ENCODE results near the gene ARHGAP45. TPM values are rescaled to one million over a fixed set of nuclear protein-coding genes. Genes with fewer than 3 reads are reported as not detected.

Gene ARHGAP45
- total and polyA plus RNA-seq, 9 of the 15 experiments (the other 6 are each of a cell fraction or from before 2014, with no cell fraction given), result 0.08 to 22.1 (median 4.2) TPM

DNA sequence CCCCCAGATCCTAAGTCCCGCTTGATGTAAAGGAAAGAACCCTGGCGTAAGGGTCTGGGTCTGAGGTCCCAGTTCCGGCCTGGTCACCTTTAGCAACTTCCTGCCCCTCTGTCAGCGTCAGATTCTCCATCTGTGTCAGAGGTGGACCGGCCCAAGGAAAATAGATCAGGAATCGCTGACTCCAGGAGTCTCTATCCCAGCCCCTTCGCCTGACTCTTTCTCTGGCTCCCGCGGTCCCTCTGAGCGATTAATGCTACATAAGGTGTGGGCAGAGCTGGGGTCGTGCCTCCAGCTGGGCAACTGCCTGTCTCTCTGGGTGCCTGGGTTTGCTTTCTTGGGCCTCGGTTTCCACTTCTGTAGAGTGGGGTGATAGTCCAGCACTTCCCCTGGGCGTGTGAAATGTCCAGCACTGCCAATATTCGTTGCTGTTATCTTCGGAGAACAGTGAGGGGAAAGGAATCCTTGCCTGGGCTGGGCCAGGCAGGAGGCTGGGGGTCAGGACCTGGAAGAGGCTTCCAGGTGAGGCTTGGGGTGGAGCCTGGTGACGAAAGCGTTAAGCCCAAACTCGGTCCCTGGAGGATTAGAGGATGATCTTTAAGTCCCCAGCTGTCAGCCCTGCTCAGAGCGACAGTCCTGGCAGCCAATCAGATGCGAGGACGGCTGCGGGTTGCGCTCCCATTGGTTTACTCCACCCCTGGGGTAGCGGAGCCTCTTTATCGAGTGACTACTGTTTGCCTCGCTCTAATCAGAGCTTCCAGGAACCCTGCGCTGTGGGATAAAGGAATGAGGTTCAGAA, 26.3 kb upstream of the ARHGAP45 start (continued):
- TF ChIP-seq, protein P1, sequence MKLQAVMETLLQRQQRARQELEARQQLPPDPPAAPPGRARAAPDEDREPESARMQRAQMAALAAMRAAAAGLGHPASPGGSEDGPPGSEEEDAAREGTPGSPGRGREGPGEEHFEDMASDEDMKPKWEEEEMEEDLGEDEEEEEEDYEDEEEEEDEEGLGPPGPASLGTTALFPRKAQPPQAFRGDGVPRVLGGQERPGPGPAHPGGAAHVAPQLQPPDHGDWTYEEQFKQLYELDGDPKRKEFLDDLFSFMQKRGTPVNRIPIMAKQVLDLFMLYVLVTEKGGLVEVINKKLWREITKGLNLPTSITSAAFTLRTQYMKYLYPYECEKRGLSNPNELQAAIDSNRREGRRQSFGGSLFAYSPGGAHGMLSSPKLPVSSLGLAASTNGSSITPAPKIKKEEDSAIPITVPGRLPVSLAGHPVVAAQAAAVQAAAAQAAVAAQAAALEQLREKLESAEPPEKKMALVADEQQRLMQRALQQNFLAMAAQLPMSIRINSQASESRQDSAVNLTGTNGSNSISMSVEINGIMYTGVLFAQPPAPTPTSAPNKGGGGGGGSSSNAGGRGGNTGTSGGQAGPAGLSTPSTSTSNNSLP (IDR thresholded peaks at IDR 0.05; ENCODE audit: borderline replicate concordance, low read depth, low read length), result peak; percentile 58; the same call in 1 of the 2 replicates
- TF ChIP-seq, protein P2, sequence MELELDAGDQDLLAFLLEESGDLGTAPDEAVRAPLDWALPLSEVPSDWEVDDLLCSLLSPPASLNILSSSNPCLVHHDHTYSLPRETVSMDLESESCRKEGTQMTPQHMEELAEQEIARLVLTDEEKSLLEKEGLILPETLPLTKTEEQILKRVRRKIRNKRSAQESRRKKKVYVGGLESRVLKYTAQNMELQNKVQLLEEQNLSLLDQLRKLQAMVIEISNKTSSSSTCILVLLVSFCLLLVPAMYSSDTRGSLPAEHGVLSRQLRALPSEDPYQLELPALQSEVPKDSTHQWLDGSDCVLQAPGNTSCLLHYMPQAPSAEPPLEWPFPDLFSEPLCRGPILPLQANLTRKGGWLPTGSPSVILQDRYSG (tag; conservative IDR thresholded peaks at IDR 0.05; ENCODE audit: low read depth), result no peak
- TF ChIP-seq, protein P3, sequence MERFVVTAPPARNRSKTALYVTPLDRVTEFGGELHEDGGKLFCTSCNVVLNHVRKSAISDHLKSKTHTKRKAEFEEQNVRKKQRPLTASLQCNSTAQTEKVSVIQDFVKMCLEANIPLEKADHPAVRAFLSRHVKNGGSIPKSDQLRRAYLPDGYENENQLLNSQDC (CRISPR knock-in tag; IDR thresholded peaks at IDR 0.05), result no peak
- TF ChIP-seq MAFK (IDR thresholded peaks at IDR 0.05; ENCODE audit: low read length) (no peak), UBTF (IDR thresholded peaks at IDR 0.05; ENCODE audit: borderline replicate concordance in 1 of 2, low read depth in 2 of 2, low read length in 2 of 2) (no peak), TAF15 (IDR thresholded peaks at IDR 0.05; ENCODE audit: low read depth, low read length) (no peak), HDAC1 (IDR thresholded peaks at IDR 0.05) (peak; percentile 69 to 83), MLLT1 (IDR thresholded peaks at IDR 0.05) (0 out of 4 replicates have a peak, but pooled peaks of 1 of the 2 experiments have one; percentile 31), PHF21A (IDR thresholded peaks at IDR 0.05; ENCODE audit: borderline replicate concordance, low read depth) (peak; percentile 91; the same call in 1 of the 2 replicates), POLR2H (tag; IDR thresholded peaks at IDR 0.05; ENCODE audit: low read depth) (no peak), ZC3H4 (CRISPR knock-in tag; IDR thresholded peaks at IDR 0.05; ENCODE audit: borderline replicate concordance) (0 out of 2 replicates have a peak, but pooled peaks have one; percentile 27)
- TF ChIP-seq, protein P4, sequence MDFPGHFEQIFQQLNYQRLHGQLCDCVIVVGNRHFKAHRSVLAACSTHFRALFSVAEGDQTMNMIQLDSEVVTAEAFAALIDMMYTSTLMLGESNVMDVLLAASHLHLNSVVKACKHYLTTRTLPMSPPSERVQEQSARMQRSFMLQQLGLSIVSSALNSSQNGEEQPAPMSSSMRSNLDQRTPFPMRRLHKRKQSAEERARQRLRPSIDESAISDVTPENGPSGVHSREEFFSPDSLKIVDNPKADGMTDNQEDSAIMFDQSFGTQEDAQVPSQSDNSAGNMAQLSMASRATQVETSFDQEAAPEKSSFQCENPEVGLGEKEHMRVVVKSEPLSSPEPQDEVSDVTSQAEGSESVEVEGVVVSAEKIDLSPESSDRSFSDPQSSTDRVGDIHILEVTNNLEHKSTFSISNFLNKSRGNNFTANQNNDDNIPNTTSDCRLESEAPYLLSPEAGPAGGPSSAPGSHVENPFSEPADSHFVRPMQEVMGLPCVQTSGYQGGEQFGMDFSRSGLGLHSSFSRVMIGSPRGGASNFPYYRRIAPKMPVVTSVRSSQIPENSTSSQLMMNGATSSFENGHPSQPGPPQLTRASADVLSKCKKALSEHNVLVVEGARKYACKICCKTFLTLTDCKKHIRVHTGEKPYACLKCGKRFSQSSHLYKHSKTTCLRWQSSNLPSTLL (IDR thresholded peaks at IDR 0.05), result no peak; the same call in 1 of the 2 replicates
- TF ChIP-seq, protein P5, sequence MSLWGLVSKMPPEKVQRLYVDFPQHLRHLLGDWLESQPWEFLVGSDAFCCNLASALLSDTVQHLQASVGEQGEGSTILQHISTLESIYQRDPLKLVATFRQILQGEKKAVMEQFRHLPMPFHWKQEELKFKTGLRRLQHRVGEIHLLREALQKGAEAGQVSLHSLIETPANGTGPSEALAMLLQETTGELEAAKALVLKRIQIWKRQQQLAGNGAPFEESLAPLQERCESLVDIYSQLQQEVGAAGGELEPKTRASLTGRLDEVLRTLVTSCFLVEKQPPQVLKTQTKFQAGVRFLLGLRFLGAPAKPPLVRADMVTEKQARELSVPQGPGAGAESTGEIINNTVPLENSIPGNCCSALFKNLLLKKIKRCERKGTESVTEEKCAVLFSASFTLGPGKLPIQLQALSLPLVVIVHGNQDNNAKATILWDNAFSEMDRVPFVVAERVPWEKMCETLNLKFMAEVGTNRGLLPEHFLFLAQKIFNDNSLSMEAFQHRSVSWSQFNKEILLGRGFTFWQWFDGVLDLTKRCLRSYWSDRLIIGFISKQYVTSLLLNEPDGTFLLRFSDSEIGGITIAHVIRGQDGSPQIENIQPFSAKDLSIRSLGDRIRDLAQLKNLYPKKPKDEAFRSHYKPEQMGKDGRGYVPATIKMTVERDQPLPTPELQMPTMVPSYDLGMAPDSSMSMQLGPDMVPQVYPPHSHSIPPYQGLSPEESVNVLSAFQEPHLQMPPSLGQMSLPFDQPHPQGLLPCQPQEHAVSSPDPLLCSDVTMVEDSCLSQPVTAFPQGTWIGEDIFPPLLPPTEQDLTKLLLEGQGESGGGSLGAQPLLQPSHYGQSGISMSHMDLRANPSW (CRISPR knock-in tag; IDR thresholded peaks at IDR 0.05), result no peak
